Mesothelial cell of epicardium (in vitro differentiated cells): ENCODE data around the gene MBD4. TPM values are rescaled to one million over a fixed set of nuclear protein-coding genes. Genes with fewer than 3 reads are reported as not detected.
"Not testable (repeated sequence)": the region's sequence is repeated elsewhere in the genome, so short reads cannot be mapped to it uniquely, and the experiment has no call there.

Source experiments
- DNase-seq, 2 experiments: peaks; one replicate each; pipeline ENCODE4 v3.0.0; 2021; ENCODE audit warnings: low spot score in 2 of 2; ENCODE audit not compliant: unreplicated experiment in 2 of 2
- H3K27ac Mint-ChIP-seq: 2 replicates; pipeline ENCODE4 v1.8.0; 2021; ENCODE audit warnings: mixed read lengths
- H3K27me3 Mint-ChIP-seq: 2 replicates; pipeline ENCODE4 v1.8.0; 2021; ENCODE audit warnings: low read depth, mixed read lengths
- H3K36me3 Mint-ChIP-seq: 2 replicates; pipeline ENCODE4 v1.8.0; 2021; ENCODE audit warnings: mixed read lengths
- H3K4me1 Mint-ChIP-seq: 2 replicates; pipeline ENCODE4 v1.8.0; 2021; ENCODE audit warnings: mixed read lengths
- H3K4me3 Mint-ChIP-seq: 2 replicates; pipeline ENCODE4 v1.8.0; 2021; ENCODE audit warnings: mild to moderate bottlenecking, moderate library complexity, mixed read lengths
- H3K9me3 Mint-ChIP-seq: 2 replicates; pipeline ENCODE4 v1.8.0; 2021; ENCODE audit warnings: mixed read lengths
- total RNA-seq: library from RNA; stranded (reverse); gene quantifications from 3 replicates; pipeline ENCODE4 v1.2.1, GENCODE V29; 2021
- TF ChIP-seq, protein P1 (sequence below): fragments of 200-600 bp; sonication (generic); IDR thresholded peaks from one replicate; pipeline ENCODE4 v1.5.0; 2021; ENCODE audit warnings: antibody characterized with exemption; ENCODE audit not compliant: unreplicated experiment

MBD4 gene
- total RNA-seq, 1 donor from 2014 or later: 26.6 TPM

DNA sequence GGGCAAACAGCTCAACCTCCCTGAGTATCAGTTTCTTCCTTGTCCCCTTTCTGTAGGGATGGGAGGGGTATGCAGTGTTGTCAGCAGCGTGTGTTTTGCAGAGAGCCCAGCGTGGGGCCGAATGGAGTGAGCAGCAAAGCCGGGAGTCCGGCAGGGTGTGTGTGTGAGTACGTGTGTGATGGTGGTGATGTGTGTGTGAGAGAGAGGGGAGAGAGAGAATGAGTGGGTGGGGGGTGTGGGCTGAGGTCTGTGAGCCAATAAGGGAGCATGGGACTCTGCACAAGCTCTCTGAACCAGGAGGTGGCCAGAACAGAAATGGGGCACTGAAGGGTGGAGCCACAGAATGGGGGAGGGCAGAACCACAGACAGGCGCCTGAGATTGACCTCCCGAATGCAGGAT is 44.1 kb upstream of the MBD4 start:
- Mint-ChIP-seq H3K4me3 (no peak overlapping the region), H3K36me3 (peaks cover 20% of the 10 kb centered on the region), H3K4me1 (peaks cover 49% of the 10 kb centered on the region), H3K27ac (no peak overlapping the region), H3K27me3 (no peaks in the 10 kb centered on the region), H3K9me3 (no peaks in the 10 kb centered on the region)
- TF ChIP-seq, protein P1, sequence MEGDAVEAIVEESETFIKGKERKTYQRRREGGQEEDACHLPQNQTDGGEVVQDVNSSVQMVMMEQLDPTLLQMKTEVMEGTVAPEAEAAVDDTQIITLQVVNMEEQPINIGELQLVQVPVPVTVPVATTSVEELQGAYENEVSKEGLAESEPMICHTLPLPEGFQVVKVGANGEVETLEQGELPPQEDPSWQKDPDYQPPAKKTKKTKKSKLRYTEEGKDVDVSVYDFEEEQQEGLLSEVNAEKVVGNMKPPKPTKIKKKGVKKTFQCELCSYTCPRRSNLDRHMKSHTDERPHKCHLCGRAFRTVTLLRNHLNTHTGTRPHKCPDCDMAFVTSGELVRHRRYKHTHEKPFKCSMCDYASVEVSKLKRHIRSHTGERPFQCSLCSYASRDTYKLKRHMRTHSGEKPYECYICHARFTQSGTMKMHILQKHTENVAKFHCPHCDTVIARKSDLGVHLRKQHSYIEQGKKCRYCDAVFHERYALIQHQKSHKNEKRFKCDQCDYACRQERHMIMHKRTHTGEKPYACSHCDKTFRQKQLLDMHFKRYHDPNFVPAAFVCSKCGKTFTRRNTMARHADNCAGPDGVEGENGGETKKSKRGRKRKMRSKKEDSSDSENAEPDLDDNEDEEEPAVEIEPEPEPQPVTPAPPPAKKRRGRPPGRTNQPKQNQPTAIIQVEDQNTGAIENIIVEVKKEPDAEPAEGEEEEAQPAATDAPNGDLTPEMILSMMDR: no peak
- no peak for DNase-seq

DNA sequence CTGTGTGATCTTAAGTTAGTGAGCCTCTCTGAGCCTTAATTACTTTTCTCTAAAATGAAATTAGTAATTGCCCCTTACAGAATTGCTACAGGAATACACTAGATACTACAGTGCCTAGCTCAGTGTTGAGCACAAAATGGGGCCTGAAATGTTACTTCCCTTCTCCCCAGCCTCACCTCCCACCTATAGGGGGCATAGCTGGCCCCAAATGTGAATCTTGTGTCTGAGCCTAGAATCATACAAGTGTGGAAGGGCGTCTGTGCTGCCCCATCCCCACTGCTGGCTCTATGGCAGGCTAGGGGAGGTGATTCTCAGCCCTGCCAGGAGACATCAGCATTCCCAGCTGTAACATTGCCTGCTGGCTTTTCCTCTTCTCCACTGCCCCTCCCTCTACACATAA is 43.0 kb upstream of the MBD4 start:
- no peak for DNase-seq
- H3K9me3 Mint-ChIP-seq: no peaks in the 10 kb centered on the region
- peaks cover 24% of the 10 kb centered on the region for H3K36me3 Mint-ChIP-seq
- TF ChIP-seq, protein P1: no peak
- H3K4me1 Mint-ChIP-seq: peaks cover 44% of the 10 kb centered on the region
- H3K4me3 Mint-ChIP-seq: no peak overlapping the region
- no peak overlapping the region for H3K27ac Mint-ChIP-seq
- H3K27me3 Mint-ChIP-seq: no peaks in the 10 kb centered on the region

DNA sequence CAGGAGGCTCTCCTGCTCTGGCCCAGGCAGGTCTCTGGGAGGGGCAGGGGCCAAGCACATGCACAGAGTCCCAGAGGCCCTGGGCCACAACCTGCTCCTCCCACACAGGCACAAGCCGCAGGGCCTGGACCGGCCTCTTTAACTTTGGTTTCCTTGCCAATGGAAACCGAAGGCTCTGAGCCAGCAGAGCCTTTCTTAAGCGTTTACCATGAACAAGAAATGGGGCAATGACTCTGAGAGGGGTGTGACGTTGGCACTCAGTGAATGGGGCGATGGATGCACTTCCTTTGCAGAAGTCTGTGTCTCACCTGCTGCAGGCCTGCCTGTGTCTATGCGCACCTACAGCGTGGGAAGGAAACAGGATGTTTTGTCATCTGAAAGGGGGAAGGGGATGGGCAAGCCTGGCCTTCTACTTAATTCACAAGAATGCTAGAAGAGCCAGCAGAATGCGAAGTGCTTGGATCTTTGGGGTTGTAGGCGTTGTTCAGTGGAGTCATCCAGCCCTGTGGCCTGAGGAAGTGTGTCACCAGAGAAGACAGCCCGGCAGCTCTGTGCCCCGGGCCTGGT is 42.1 kb upstream of the MBD4 start:
- H3K4me1 Mint-ChIP-seq: peaks cover 36% of the 10 kb centered on the region
- H3K27ac Mint-ChIP-seq: peak overlapping the region; percentile 85
- H3K27me3 Mint-ChIP-seq: no peaks in the 10 kb centered on the region
- peaks cover 30% of the 10 kb centered on the region for H3K36me3 Mint-ChIP-seq
- TF ChIP-seq, protein P1: no peak
- H3K4me3 Mint-ChIP-seq: no peak overlapping the region
- DNase-seq: no peak
- H3K9me3 Mint-ChIP-seq: no peaks in the 10 kb centered on the region

DNA sequence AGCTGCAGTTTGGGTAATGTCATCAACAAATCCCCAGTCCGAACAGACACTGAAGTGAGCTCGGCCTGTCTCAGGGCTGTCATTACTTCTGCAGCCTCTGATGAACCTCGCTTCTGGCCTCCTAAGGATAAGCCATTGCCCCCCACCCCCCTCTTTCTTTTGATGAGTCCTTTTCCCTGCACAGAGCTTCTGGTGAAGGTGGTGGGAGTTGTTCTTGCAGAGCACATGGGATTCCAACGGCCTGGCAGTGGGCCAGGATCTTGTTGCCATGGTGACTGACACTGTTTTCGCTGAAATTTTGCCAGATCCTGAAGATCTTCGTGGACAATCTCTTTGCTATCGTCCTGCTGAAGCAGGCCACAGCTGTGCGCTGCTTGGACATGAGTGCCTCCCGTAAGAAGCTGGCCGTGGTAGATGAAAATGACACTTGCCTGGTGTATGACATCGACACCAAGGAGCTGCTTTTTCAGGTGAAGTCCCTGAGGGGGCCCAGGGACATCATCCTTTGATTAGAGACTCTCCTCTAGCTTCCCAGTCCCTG is 41.5 kb upstream of the MBD4 start:
- Mint-ChIP-seq H3K36me3 (peaks cover 35% of the 10 kb centered on the region), H3K27ac (peak overlapping the region; percentile 85), H3K4me1 (peaks cover 31% of the 10 kb centered on the region)
- peak; percentile 64 to 89 for DNase-seq
- not testable (repeated sequence) for H3K27me3 Mint-ChIP-seq, H3K4me3 Mint-ChIP-seq, H3K9me3 Mint-ChIP-seq

DNA sequence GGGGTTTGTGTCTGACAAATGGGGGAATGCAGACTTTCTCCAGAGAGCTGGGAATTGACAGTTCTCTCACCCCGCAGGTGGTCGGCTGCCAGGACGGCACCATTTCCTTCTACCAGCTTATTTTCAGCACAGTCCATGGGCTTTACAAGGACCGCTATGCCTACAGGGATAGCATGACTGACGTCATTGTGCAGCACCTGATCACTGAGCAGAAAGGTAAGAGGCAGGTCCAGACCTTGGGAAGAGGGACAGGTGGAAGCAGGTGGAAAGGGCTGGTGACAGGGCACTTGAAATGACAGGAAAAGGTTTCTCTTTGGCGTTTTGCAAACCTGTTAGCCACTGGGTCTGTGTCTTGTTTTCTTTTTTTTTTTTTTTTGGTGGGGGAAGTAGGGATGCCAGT is 36.8 kb upstream of the MBD4 start:
- Mint-ChIP-seq H3K9me3 (no peaks in the 10 kb centered on the region), H3K4me3 (no peak overlapping the region), H3K27me3 (no peaks in the 10 kb centered on the region), H3K4me1 (peaks cover 14% of the 10 kb centered on the region), H3K36me3 (peaks cover 34% of the 10 kb centered on the region), H3K27ac (no peak overlapping the region)
- no peak for DNase-seq
- TF ChIP-seq, protein P1: no peak

DNA sequence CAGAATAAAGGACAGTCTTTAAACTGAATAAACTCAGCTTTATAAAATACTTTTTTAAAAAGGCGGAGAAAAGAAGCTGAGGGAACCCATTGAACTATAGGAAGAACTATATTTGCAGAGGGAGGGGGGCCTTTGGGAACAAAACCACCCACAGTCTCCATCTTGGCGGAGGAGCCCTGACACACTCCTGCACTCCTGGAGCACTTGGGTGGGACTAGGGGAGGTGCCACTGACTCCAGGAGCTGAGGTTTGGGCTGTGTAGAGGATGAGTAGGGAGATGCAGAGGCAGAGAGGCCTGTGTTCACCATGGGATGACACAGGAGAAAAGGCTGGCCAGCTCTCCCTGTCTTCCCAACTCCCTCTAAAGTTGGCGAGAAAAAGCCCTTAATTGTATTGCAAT is 36.1 kb upstream of the MBD4 start:
- Mint-ChIP-seq H3K27ac (no peak overlapping the region), H3K4me1 (peaks cover 7% of the 10 kb centered on the region), H3K9me3 (no peaks in the 10 kb centered on the region), H3K4me3 (no peak overlapping the region), H3K27me3 (no peaks in the 10 kb centered on the region), H3K36me3 (peaks cover 35% of the 10 kb centered on the region)
- TF ChIP-seq, protein P1: no peak
- DNase-seq: no peak
